GM21447 (cell line): Measurements from ENCODE around the gene INTS1.

Experiments
- ATAC-seq: cut with Tn5 transposase; IDR thresholded peaks from one replicate; pipeline ENCODE4 v1.9.1; 2021; ENCODE audit not compliant: unreplicated experiment

The INTS1 gene

DNA sequence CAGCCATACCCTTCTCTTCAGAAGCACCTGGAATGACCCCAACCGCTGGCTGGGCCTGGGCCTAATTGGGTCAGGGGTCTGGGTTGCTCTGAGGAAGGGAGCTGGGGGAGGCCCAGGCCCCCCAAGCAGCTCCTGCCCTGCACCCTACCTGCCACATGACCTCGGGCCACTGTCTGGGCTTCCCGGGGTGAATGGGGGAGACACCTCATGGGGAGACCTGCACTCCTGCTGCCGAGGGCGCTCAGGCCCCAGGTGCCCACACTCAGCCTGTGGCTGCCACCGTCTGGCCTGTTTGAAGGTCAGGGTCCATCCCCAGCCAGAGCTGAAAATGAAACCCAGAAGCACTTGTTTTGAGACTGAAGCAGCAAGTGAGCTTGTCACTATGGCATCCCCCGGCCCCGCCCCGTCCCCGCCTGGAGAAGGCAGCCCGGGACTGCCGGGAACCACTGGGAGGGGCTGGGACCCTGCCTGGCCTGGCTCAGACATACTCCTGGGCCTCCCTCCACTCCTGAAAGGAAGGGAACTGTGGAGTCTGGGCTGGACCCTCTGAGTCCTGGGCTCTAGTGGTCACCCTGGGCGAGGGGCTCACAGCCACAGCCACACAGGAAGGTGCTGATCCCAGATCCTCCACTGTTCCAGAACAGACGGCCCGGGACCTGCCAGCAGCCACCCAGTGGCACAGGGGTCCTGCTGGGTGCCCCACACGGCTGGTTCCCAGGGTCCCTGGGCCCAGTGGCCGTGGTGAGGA is 37.5 kb downstream of the INTS1 start:
- no peak for ATAC-seq

- ATAC-seq: no peak
These were observed 39.5 kb downstream of the INTS1 start for GRCh38 chr7:1464694-1465093.

- ATAC-seq: no peak
These were observed 40.4 kb downstream of the INTS1 start for GRCh38 chr7:1463676-1464223.

DNA sequence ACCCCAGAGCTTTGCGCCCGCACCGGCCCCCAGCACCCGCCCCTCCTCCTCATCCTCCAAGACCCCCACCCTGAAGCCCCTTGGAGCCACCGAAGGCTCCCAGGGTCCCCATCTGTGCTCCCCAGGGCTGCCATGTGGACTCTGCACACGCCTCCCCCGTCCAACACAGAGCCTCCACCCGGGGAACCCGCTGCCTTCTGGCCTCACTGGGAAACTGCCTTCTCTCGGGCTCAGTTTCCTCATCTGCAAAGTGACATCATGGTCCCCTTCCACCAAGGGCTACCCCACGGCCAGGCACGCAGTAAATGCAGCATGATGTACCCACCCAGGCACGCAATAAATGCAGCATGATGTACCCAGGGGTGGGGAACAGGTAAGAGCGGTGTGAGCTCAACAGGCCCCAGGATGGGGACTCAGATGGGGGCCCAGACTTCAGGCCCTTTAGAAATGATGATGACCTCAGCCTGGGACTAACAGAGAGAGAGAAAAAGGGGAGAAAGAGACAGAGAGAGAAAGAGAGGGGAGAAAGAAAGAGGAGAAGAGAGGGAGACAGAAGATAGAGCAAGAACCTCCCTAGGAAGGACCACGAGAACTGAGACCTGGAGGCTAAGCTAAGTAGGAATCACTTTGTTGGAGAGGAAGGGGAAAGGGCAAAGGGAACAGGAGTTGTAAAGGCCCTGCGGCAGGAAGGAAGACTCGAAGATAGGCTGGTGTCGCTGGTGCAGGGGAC is 42.4 kb downstream of the INTS1 start:
- no peak for ATAC-seq

DNA sequence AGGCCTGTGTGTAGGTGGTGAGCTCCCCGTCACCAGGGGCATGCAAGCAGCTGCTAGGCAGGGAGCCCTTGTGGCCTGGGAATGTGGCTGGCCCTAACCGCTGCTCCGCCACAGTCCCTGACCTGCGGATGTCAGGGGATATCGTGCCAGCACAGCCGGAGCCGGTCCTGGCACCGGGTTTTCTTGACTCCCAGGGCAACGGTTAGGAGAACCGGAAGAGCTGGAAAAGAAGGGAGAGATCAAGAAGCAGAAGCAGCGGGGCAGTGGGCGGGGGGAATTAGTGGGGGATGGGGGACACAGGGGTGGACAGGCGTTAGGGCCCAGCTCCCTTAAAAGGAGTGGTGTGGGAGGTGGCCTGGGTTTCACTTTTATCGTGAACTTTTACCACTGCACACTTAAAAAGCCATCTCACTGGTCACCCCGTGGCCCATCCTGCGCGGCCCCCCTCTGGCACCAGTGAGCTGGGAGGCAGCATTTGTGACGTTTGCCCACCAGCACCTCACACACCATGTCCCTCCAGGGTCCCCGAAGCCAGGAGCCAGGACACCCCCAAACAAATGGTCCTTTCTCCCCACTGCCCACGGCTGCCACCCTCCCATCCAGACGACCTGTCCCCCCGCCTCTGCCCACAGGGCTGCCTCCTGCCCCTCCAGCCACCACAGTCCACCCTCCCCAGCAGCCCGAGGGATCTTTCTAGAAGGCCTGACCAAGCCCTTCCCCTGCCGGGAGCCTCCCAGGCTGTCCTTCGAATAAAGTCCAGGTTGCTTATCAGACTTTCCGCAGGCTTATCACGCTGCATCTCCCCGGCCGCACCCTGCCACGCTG is 43.2 kb downstream of the INTS1 start:
- ATAC-seq: no peak

DNA sequence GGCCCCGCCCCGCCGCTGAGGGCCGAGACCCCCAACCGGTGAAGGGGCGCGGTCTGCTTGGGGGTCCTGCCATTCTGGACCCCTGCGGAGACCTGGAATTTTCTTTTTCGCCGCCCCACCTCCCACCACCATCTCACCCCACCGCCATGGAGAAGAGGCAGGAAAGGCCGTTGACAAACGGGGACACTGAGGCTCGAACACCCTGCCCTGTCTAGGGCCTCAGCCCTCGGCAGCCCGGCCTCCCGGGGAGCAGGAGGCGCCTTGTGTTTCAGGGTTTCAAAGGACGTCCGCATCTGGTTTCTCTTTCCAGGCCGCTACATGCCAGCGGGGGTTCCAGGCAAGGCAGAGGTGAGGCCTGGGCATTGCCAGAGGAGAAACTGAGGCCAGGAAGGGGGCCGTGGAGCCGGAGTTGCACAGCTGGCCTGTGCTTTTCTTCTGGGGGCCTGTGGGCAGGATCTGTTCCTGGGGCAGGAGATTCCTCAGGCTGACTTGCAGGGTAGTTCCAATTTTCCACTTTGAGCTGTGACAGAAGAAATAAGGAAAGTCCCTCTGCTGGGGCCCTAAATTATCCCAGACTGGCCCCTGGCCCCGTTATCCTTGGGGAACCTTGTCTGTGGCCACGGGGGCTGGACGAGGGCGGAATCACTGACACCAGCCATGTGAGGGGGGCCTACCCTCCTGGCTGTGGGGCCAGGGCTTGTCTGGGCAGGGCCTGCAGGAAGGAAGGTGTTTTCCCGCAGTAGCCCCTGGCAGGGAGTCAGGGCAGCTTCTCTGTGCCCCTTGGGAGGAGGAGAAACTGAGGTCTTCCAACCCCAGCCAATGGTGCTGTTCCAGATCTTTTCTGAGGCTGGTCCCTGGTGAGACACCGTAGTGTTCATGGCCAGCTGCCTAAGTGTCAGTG is 44.0 kb downstream of the INTS1 start:
- no peak for ATAC-seq

- ATAC-seq: peak; percentile 90
These were observed 44.7 kb downstream of the INTS1 start for GRCh38 chr7:1459512-1459892.

- ATAC-seq: peak; percentile 8
These were observed 45.3 kb downstream of the INTS1 start, which contains the start of gene MICALL2 for GRCh38 chr7:1458683-1459511. MICALL2 (minus strand) TSS chr7:1459470; CDS start chr7:1459326, 144 bp downstream.

DNA sequence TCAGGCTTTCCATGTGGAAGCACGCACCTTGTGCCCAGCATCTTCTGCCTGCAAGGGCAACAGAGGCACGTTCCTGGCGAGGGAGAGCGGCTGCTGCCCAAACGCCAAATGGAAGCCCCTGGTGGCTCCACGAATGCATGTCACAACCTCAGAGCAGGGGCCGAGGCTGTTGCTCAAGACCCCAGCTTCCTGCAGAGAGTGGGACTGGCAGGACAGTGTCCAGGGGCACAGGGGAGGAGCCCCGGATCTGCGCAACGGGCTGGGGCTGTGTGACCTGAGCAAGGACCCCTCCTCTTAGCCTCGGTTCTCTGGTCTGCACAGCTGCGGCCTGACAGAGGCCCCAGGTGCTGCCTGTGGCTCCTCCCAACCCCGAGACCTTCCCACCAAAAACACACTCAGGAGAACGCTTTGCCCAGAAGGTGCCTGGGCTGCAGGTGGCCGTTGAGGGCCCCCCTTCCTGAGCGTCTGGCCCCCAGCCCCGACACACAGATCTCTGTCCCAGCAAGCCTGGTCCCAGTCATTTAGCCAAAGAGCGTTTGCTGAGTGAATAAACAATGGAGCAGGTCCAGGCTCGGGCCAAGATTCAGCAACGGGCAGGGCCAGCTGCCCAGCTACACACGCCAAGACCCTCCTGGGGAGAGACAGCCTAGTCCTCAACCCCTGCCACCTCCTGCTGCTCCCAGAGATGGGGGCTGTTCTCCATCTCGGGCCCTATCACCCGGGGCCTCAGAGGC is 46.1 kb downstream of the INTS1 start:
- no peak for ATAC-seq

DNA sequence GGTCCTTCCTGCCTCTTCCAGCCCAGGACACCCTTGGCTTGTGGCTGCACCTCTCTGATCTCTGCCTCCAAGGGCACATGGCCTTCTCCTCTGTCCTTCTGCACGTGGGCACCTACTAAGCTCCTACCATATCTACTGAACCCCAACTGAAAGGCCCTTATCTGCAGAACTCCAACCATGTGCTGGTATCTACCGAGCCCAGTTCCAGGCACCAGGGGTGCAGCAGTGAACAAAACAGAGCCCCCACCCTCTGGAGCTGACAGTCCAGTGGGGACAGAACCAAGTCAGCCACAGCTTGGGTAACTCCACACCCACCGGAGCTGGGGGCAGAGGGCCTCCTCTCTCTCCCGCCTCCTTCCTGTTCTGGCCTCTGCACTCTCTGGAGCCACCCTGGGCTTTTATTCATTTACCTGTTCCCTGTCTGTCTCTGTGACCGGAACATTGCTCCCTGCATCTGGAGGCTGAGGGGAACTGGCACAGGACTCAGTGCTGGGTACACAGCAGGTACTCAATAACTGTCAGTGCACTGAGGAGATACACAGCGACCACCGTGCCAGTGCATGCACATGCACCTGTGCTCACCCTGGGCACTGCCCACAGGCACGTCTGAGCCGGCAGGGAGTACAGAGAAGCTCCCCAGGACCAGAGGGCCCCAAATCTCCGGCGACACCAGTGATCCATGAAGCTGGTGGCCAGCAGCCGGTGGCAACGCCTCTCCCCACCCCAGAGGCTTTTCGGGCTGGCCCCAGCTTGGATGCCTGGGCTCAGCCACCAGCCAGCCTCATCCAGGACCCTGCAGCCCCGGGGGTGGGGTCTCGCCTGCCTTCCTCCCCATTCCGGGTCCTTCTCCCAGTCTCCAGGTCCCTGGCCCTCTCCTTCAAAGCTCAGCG is 46.9 kb downstream of the INTS1 start:
- no peak for ATAC-seq

GRCh38 chr7:1455955-1456354 is 48.2 kb downstream of the INTS1 start:
- ATAC-seq: no peak

DNA sequence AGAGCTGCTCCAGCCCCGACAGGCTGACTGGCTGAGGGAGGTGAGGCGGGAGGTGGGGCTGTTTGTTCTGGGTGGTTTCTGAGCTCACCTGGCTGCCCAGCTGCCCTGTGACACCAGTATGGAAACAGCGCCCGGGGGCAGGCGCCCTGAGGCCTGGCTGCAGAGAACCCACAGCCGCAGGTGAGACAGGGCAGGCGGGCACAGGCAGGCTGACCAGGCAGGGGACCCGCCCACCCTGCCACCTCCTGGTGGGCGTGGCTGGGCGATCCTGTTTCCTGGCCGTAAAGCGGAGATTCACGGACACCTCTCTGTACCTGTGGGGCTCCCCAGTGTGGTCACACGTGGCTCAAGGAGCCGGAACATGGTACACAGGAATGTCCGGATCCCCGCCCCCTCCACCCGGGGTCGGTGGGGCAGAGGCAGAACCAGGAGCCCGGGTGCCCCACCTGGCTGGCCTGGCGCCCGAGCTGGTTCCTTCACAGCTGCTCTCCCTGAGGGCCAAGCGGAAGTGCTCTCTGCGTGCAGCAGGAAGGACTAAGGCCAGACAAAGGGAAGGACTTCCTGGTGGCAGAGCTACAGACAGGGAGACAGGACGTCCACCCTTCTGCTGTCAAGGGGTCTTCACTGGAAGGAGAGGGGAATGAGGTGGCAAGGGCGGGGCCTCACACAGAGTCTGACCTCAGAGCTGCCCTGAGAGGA is 48.8 kb downstream of the INTS1 start:
- ATAC-seq: no peak

DNA sequence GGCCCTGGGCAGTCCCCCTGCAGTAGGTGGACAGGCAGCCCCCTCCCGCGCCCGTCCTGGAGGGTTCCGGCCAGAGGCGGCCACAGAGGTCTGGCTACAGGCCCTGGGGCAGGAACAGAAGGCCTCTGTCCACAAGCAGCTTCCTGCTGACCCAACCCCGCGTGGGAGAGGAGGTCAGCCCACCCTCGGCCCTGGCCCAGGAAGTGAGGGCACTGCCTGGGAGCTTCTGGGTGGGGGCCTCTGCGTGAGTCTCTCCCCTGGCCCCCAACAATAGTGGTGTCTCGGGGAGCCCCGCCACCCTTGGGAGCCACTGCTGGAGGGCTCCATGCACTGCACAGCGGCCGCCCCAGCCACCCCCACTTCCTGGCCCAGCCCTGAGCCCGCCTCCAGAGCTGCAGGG is 49.6 kb downstream of the INTS1 start:
- ATAC-seq: no peak

GRCh38 chr7:1452205-1452604 is 52.0 kb downstream of the INTS1 start:
- ATAC-seq: no peak

DNA sequence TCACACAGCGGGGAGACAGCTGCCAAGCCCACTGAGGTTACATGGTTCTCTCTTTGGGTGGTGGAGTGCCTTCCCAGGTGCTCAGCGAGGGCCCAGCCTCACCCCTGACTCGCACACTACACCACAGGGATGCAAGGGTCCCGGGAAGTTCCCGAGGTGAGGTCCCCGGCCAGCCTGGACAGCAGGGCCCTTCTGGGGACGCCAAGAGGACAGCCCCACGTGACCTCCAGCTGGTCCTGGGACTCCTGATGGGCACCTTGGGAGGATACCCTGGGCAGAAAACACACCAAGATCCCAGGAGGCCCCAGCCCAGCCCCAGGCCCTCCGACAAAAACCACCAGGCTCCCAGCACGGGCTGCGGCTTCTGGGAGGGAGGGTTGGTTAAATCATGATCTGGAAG is 53.2 kb downstream of the INTS1 start:
- ATAC-seq: no peak

- no peak for ATAC-seq
These were observed 53.8 kb downstream of the INTS1 start for GRCh38 chr7:1450431-1450830.

DNA sequence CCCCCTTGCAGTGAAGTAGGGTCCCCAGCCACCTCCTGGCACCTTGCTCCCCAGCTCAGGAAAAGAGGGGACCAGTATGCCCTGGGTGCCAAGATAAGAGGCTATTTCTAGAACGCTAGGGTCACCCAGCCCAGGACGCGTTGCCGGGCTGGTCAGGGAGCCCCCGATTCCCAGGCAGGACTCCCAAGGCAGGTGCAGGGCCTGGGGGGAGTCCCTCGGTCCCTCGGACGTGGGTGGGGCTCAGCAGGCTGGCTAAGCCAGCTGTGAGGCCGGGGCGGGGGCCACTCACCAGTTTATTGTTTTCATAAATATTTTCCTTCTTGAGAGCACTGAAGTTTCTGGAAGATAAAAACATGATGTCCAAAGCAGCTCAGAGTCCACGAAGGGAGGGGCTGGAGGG is 54.2 kb downstream of the INTS1 start:
- ATAC-seq: no peak
